ENCODE measurements around the gene E2F2. TPM values are rescaled to one million over a fixed set of nuclear protein-coding genes. Genes with fewer than 3 reads are reported as not detected.

E2F2 gene
- polyA plus RNA-seq, 1 donor (not counting 4 experiments of a cell fraction or from before 2014, with no cell fraction given) = 0.05 TPM

DNA sequence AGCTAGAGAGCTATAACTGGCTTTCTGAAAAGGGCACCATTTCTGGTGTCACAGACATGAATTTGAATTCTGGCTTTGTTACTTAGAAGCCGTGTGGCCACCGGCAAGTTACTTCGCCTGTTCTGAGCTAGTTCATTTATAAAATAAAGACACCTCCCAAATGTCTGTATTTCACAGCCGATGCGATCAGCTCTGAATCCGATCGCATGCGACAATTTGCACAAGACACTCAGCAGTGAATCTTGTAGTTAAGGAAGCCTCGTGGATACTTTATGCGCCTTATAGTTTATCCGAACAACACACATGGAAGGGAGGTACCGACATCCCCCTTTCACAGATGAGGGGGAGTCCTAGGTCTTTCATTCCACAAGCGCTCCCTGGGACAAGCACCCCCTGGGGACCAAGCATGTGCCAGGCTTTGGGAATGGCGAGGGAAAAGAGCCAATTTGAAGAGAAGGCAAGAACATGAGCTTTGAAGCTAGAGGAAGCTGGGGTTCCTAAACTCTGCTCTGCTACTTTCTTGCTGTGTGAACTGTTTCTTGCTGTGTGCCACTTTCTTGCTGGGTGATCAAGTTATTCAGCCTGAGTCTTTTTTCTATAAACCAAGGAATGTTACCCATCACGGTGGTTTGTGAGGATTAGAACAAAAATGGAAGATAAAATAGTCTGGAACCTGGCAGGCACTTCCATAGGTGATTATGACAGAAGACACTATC, 24.4 kb upstream of the E2F2 start:
- Histone ChIP-seq H3K9me3 (ENCODE audit: control insufficient read depth, low read depth, low read length) (no peaks in the 10 kb centered on the region), H3K4me3 (ENCODE audit: control insufficient read depth in 2 of 3, extremely low read depth in 1 of 3, insufficient read depth in 2 of 3, low read depth in 1 of 3, low read length in 3 of 3) (peak overlapping the region; percentile 20 to 66 (median 45)), H3K9me1 (ENCODE audit: control insufficient read depth, extremely low read depth, insufficient read depth, low read length) (no peaks in the 10 kb centered on the region), H3K4me2 (ENCODE audit: control insufficient read depth, extremely low read depth, insufficient read depth, low read depth, low read length) (peak overlapping the region; percentile 94), H3K36me3 (ENCODE audit: control insufficient read depth in 2 of 2, extremely low read depth in 1 of 2, insufficient read depth in 2 of 2, low read length in 2 of 2) (no peaks in the 10 kb centered on the region), H3K27me3 (ENCODE audit: control insufficient read depth, extremely low read depth, insufficient read depth, low read length) (no peaks in the 10 kb centered on the region), H3K9ac (ENCODE audit: control insufficient read depth, extremely low read depth, insufficient read depth, low read length) (peak overlapping the region; percentile 77), H4K20me1 (ENCODE audit: control insufficient read depth, extremely low read depth, insufficient read depth, low read length) (no peaks in the 10 kb centered on the region), H3K27ac (ENCODE audit: control insufficient read depth, insufficient read depth, low read length) (peak overlapping the region; percentile 62), H3K79me2 (ENCODE audit: control insufficient read depth, insufficient read depth, low read length) (peaks cover 7% of the 10 kb centered on the region), H3K4me1 (ENCODE audit: control insufficient read depth, extremely low read depth, insufficient read depth, low read length) (peaks cover 47% of the 10 kb centered on the region), H2AFZ (ENCODE audit: control insufficient read depth, low read length) (peak overlapping the region; percentile 61)
- dilution Hi-C loops (cut with MboI; ENCODE audit: extremely low pct_ligation_motif_present, low sequenced_read_pairs) = no loop called here
- TF ChIP-seq, protein P1, sequence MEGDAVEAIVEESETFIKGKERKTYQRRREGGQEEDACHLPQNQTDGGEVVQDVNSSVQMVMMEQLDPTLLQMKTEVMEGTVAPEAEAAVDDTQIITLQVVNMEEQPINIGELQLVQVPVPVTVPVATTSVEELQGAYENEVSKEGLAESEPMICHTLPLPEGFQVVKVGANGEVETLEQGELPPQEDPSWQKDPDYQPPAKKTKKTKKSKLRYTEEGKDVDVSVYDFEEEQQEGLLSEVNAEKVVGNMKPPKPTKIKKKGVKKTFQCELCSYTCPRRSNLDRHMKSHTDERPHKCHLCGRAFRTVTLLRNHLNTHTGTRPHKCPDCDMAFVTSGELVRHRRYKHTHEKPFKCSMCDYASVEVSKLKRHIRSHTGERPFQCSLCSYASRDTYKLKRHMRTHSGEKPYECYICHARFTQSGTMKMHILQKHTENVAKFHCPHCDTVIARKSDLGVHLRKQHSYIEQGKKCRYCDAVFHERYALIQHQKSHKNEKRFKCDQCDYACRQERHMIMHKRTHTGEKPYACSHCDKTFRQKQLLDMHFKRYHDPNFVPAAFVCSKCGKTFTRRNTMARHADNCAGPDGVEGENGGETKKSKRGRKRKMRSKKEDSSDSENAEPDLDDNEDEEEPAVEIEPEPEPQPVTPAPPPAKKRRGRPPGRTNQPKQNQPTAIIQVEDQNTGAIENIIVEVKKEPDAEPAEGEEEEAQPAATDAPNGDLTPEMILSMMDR (optimal IDR thresholded peaks at IDR 0.05 in 1 of 3, IDR thresholded peaks at IDR 0.05 in 1 of 3, conservative IDR thresholded peaks at IDR 0.05 in 1 of 3; ENCODE audit: extremely low read depth in 1 of 3, insufficient read depth in 2 of 3, low read length in 3 of 3) = no peak
- no peak for TF ChIP-seq EZH2 (IDR thresholded peaks at IDR 0.05; ENCODE audit: low read length)
- FAIRE-seq (no peak), DNase-seq (ENCODE audit: low read depth, low spot score) (no peak)

DNA sequence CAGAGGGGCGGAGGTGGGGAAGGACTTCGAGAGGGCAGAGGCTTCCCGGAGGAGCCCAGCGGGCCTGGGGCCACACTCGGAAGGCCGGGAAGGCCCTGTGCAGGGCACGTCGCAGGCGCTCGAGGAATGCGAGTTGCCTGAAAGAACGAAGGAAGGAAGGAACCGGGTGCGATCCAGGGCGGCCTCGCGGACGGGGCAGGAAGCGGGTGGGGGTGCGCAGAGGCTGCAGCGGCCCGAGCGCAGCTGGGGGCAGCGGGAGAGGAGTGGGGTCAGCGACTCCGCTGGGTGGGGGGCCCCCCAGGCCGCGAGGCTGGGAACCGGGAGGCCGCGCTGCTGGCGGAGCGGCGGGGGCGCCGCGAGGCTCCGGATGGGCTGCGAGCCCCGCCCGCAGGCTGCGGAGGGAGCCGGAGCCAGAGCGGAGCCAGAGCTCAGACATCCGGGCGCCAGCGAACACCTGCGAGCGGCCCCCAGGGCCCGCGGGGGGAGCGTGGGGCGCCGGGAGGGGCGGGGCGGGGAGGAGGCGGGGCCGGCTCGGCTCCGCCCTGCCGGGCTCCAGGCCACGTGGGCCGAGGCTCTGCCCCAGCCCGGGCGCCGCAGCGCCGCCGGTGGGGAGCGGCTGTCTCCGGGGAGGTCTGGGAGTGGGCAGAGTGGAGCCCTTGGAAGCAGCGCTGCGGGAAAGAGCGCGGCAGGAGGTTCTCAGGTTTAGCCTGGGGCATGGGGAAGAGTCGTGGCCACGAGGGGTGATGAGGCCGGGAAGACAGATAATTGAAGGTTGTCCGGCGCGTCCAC, 23.6 kb upstream of the E2F2 start:
- DNase-seq (ENCODE audit: low read depth, low spot score) (no peak), FAIRE-seq (no peak)
- Histone ChIP-seq H3K36me3 (ENCODE audit: control insufficient read depth in 2 of 2, extremely low read depth in 1 of 2, insufficient read depth in 2 of 2, low read length in 2 of 2) (no peaks in the 10 kb centered on the region), H4K20me1 (ENCODE audit: control insufficient read depth, extremely low read depth, insufficient read depth, low read length) (no peaks in the 10 kb centered on the region), H3K27me3 (ENCODE audit: control insufficient read depth, extremely low read depth, insufficient read depth, low read length) (no peaks in the 10 kb centered on the region), H3K9me1 (ENCODE audit: control insufficient read depth, extremely low read depth, insufficient read depth, low read length) (no peaks in the 10 kb centered on the region), H3K9ac (ENCODE audit: control insufficient read depth, extremely low read depth, insufficient read depth, low read length) (peak overlapping the region; percentile 77), H2AFZ (ENCODE audit: control insufficient read depth, low read length) (peak overlapping the region; percentile 82), H3K9me3 (ENCODE audit: control insufficient read depth, low read depth, low read length) (no peaks in the 10 kb centered on the region), H3K27ac (ENCODE audit: control insufficient read depth, insufficient read depth, low read length) (peak overlapping the region; percentile 62), H3K4me1 (ENCODE audit: control insufficient read depth, extremely low read depth, insufficient read depth, low read length) (peaks cover 43% of the 10 kb centered on the region), H3K79me2 (ENCODE audit: control insufficient read depth, insufficient read depth, low read length) (peaks cover 7% of the 10 kb centered on the region), H3K4me2 (ENCODE audit: control insufficient read depth, extremely low read depth, insufficient read depth, low read depth, low read length) (peak overlapping the region; percentile 94), H3K4me3 (ENCODE audit: control insufficient read depth in 2 of 3, extremely low read depth in 1 of 3, insufficient read depth in 2 of 3, low read depth in 1 of 3, low read length in 3 of 3) (peak overlapping the region; percentile 31 to 66 (median 45))
- dilution Hi-C loops (cut with MboI; ENCODE audit: extremely low pct_ligation_motif_present, low sequenced_read_pairs) = no loop called here
- TF ChIP-seq EZH2 (IDR thresholded peaks at IDR 0.05; ENCODE audit: low read length) = no peak
- TF ChIP-seq, protein P1 (optimal IDR thresholded peaks at IDR 0.05 in 1 of 3, IDR thresholded peaks at IDR 0.05 in 1 of 3, conservative IDR thresholded peaks at IDR 0.05 in 1 of 3; ENCODE audit: extremely low read depth in 1 of 3, insufficient read depth in 2 of 3, low read length in 3 of 3) = peak in 2 of 3 experiments; percentile 38 to 43

All from keratinocyte (primary cell).